HUES48 (cell line): ENCODE results near the gene ASS1.

ENCODE experiments used
- H3K27ac ChIP-seq: one replicate; pipeline ENCODE4 v1.7.0; 2013; ENCODE audit warnings: low read depth, low read length, inconsistent platforms
- H3K27me3 ChIP-seq: 2 replicates; pipeline ENCODE4 v1.6.1; 2013; ENCODE audit warnings: mild to moderate bottlenecking, low read length; ENCODE audit not compliant: control insufficient read depth, insufficient read depth
- H3K36me3 ChIP-seq: 2 replicates; pipeline ENCODE4 v1.6.1; 2013; ENCODE audit warnings: low read length; ENCODE audit not compliant: control insufficient read depth, insufficient read depth
- H3K4me1 ChIP-seq: 2 replicates; pipeline ENCODE4 v1.6.1; 2013; ENCODE audit warnings: mild to moderate bottlenecking, low read length; ENCODE audit not compliant: control insufficient read depth, insufficient read depth
- H3K4me3 ChIP-seq: 2 replicates; pipeline ENCODE4 v1.5.1; 2013; ENCODE audit warnings: mild to moderate bottlenecking, low read depth, low read length
- H3K9ac ChIP-seq: 2 replicates; pipeline ENCODE4 v1.6.1; 2013; ENCODE audit warnings: mild to moderate bottlenecking, low read depth, low read length, moderate library complexity
- H3K9me3 ChIP-seq: 2 replicates; pipeline ENCODE4 v1.6.1; 2013; ENCODE audit warnings: low read length; ENCODE audit not compliant: control insufficient read depth, insufficient read depth

ASS1 gene

GRCh38 chr9:130486103-130486502 lies 41.3 kb downstream of the ASS1 start:
- Histone ChIP-seq H3K27ac (no peak overlapping the region), H3K4me3 (no peak overlapping the region), H3K9ac (no peak overlapping the region), H3K4me1 (peaks cover 5% of the 10 kb centered on the region; the same call in 1 of the 2 replicates), H3K27me3 (no peaks in the 10 kb centered on the region), H3K9me3 (no peaks in the 10 kb centered on the region), H3K36me3 (peaks cover 34% of the 10 kb centered on the region)

GRCh38 chr9:130487500-130487899 lies 42.7 kb downstream of the ASS1 start:
- Histone ChIP-seq H3K27ac (no peak overlapping the region), H3K9ac (no peak overlapping the region), H3K36me3 (peaks cover 32% of the 10 kb centered on the region), H3K9me3 (no peaks in the 10 kb centered on the region), H3K4me1 (0 out of 2 replicates have a peak, but pooled peaks cover 5% of the 10 kb centered on the region), H3K27me3 (no peaks in the 10 kb centered on the region), H3K4me3 (no peak overlapping the region)

- no peaks in the 10 kb centered on the region for H3K27me3 ChIP-seq
- H3K27ac ChIP-seq = no peak overlapping the region
- H3K4me3 ChIP-seq = no peak overlapping the region
- peaks cover 34% of the 10 kb centered on the region for H3K36me3 ChIP-seq
- H3K9me3 ChIP-seq = no peaks in the 10 kb centered on the region
- H3K9ac ChIP-seq = no peak overlapping the region
- H3K4me1 ChIP-seq = no peaks in the 10 kb centered on the region
These were observed 44.0 kb downstream of the ASS1 start for GRCh38 chr9:130488621-130489330.

GRCh38 chr9:130490981-130491380 lies 46.2 kb downstream of the ASS1 start:
- H3K4me1 ChIP-seq = no peaks in the 10 kb centered on the region
- no peaks in the 10 kb centered on the region for H3K9me3 ChIP-seq
- H3K27ac ChIP-seq = no peak overlapping the region
- H3K4me3 ChIP-seq = no peak overlapping the region
- H3K9ac ChIP-seq = no peak overlapping the region
- H3K27me3 ChIP-seq = no peaks in the 10 kb centered on the region
- H3K36me3 ChIP-seq = peaks cover 27% of the 10 kb centered on the region

DNA sequence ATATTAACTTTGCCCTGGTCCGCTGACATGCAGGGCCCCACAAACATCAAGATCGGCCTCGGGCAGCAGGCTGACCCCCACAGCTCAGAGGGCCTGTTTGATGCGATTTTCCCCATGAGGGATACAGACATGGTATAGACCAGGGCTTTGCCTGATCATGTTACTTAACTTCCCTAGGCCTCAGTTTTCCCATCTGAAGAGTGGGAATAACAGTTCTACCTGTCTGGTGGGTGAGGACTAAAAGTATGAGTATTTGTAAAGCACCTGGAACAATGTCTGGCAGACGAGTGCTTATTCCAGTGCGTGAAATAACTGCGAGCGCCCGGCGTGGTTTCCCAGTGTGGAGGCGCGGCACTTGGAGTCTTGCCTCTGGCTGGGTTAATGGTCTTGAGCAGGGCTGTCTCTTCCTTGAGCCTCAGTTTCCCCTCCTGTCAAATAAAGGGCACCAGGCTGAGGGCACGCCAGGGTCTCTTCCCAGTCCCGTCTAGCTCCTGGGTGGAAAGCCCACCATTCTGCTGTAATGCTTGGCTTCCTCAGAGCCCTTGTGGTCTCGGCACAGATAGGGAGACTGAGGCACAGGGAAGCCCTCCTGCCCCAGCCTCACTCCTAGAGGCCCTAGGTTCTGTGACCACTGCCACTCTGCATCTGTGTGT lies 47.2 kb downstream of the ASS1 start:
- no peak overlapping the region for H3K9ac ChIP-seq
- no peak overlapping the region for H3K4me3 ChIP-seq
- H3K27ac ChIP-seq = no peak overlapping the region
- H3K9me3 ChIP-seq = no peaks in the 10 kb centered on the region
- H3K4me1 ChIP-seq = no peaks in the 10 kb centered on the region
- H3K27me3 ChIP-seq = no peaks in the 10 kb centered on the region
- peaks cover 25% of the 10 kb centered on the region for H3K36me3 ChIP-seq

- Histone ChIP-seq H3K36me3 (peaks cover 25% of the 10 kb centered on the region), H3K27me3 (no peaks in the 10 kb centered on the region), H3K27ac (no peak overlapping the region), H3K9me3 (no peaks in the 10 kb centered on the region), H3K4me3 (no peak overlapping the region), H3K4me1 (no peaks in the 10 kb centered on the region), H3K9ac (no peak overlapping the region)
These were observed 48.3 kb downstream of the ASS1 start for GRCh38 chr9:130493021-130493420.

GRCh38 chr9:130493476-130493875 lies 48.7 kb downstream of the ASS1 start:
- Histone ChIP-seq H3K9ac (no peak overlapping the region), H3K27me3 (no peaks in the 10 kb centered on the region), H3K36me3 (peaks cover 25% of the 10 kb centered on the region), H3K4me1 (no peaks in the 10 kb centered on the region), H3K27ac (no peak overlapping the region), H3K4me3 (no peak overlapping the region), H3K9me3 (no peaks in the 10 kb centered on the region)

DNA sequence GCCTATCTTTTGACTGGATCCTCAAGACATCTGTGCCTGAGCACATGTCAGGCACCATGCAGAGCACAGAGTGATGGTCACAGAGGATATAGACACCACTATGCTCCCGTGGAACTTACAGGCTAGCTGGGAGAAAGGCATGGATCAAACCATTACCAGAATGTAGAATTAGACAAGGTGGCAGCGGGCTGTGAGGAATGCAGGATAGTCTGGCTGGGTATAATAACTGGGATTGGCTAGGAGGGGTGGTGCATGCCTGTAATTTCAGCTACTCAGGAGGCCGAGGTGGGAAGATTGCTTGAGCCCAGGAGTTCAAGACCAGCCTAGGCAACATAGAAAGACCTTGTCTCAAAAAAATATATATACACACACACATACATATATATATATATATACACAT lies 50.3 kb downstream of the ASS1 start:
- Histone ChIP-seq H3K9me3 (no peaks in the 10 kb centered on the region), H3K27ac (no peak overlapping the region), H3K36me3 (peaks cover 25% of the 10 kb centered on the region), H3K27me3 (no peaks in the 10 kb centered on the region), H3K4me3 (no peak overlapping the region), H3K9ac (no peak overlapping the region), H3K4me1 (no peaks in the 10 kb centered on the region)

DNA sequence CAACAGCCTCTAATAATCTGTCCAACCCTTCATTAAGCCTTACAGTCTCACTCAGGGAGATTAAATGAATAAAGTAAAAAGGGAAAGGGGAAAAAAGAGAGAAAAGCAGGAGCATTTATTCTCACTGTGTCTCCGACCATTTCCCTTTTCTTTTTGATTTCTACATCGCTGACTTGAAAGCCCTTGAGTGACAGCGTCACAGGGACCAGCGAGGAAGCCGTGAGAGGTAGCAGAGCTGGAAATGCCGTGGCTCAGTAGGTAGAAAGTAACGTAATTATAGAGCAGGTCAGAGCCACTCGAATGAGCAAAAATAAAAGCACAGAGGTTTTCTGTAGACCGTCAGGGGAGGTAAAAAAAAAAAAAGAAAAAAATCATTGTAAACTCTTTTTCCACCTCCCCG lies 52.4 kb downstream of the ASS1 start:
- Histone ChIP-seq H3K36me3 (peaks cover 25% of the 10 kb centered on the region), H3K9ac (no peak overlapping the region)

DNA sequence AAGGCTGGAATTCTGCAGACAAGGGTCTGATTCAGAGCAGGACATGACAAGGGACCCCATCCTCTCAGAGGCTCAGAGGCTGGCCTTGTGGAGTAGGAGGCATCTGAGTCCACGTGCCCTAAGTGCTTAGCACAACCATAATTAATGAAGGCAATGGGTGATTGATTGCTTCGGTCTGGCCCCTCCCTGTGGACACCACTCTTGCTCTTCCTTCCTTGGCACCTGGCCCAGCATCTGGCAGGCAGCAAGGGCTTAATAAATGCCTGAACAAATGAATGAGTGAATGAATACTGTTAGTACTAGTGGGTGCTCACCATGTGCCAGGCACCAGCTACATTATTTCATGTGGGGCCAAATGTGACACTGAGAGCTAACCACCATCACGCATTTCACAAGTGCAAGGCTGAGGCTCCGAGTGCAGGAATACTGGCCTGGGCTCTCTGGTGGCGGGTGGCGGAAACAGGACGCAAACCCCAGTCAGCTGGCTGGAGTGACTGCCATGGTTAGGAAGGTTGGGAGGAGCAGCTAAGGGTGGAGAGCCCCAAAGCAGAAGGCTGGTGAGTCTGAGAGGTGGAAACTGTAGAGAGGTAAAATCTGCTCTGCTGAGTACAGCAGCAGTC lies 53.6 kb downstream of the ASS1 start:
- no peak overlapping the region for H3K9ac ChIP-seq
- peaks cover 19% of the 10 kb centered on the region for H3K36me3 ChIP-seq
- no peaks in the 10 kb centered on the region for H3K27me3 ChIP-seq
- H3K27ac ChIP-seq = no peak overlapping the region
- no peaks in the 10 kb centered on the region for H3K9me3 ChIP-seq
- H3K4me1 ChIP-seq = no peaks in the 10 kb centered on the region
- H3K4me3 ChIP-seq = no peak overlapping the region

More for the DNA sequence above, 52.4 kb downstream of the ASS1 start:
- Histone ChIP-seq H3K27me3 (no peaks in the 10 kb centered on the region), H3K4me3 (no peak overlapping the region), H3K9me3 (no peaks in the 10 kb centered on the region), H3K27ac (no peak overlapping the region), H3K4me1 (no peaks in the 10 kb centered on the region)
